ENCODE measurements around the gene MCU. TPM values are rescaled to one million over a fixed set of nuclear protein-coding genes. Genes with fewer than 3 reads are reported as not detected.
"Not testable (repeated sequence)": the region's sequence is repeated elsewhere in the genome, so short reads cannot be mapped to it uniquely, and the experiment has no call there.

The MCU gene
- total and polyA plus RNA-seq, 2 donors, result 14.7 TPM

DNA sequence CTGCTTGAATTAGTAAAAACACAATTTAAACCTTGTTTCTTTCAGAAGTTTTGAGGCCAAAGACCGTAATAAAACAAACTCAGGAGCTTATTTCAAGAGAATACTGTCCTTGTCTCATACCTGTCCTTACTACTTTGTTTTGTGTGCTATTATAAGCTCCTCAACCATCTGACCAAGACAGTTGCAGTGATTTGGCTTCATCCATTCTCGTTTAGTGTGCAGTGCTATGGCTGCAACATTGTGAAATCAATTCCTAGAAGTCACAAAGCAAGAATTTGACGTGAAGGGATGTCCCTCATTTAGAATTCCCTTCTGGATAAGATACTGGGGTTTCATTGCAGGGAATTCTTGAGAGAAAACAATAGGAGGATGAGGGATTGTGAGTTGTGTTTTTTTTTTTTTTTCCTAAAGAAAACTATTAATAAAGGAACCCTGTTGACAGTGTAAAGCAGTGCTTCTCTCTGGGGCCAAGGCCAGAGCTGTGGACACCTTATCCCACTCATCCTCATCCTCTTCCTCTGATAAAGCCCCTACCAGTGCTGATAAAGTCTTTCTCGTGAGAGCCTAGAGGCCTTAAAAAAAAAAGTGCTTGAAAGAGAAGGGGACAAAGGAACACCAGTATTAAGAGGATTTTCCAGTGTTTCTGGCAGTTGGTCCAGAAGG lies 201.3 kb downstream of the MCU start, which contains the start of gene OIT3:
OIT3 (plus strand) TSS at position 604 of the 663 bp plus-strand sequence. CDS start 60 bp downstream, outside the sequence.
- Histone ChIP-seq H3K27ac (ENCODE audit: low read depth in 1 of 2, low read length in 1 of 2) (no peak within 1 kb of the TSS), H3K4me3 (ENCODE audit: low read length in 2 of 2) (no peak within 1 kb of the TSS)
- 94% methylated on average over 4 of the region's 4 CpGs for WGBS

DNA sequence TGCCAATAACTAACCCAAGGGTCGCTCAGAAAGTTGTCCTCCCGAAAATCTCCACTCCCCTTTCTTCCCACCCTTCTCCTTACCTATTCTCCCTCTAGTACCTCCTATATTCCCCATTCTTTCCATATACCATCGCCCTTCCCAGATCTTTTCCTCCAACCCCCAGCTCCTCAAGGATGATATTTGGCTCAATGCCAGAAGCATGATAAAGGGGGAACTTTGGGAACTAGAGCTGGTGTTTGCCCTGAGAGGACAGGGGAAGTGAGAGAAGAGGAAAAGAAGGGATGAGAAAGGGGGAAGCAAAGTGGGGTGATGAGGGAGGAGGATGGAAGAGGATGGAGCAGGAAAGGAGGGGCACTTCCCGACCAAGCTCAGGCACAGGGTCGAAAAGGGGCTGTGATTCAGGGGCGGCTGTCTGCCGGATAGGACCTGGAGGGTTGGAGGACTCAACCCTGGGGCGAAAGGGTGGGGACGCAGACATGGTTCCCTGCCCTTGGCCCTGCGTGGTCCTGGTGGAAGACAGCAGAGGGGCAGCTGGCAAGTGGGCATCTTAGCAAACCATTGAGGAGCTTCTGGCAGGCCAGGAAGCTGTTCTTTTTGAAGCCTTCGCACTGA lies 203.4 kb downstream of the MCU start:
- DNase-seq (ENCODE audit: low read depth in 6 of 9, low spot score in 9 of 9), result no peak
- Histone ChIP-seq H3K27me3 (ENCODE audit: control insufficient read depth in 2 of 2, insufficient read depth in 1 of 2, low read length in 1 of 2) (no peaks in the 10 kb centered on the region), H3K36me3 (ENCODE audit: control insufficient read depth in 2 of 2, insufficient read depth in 2 of 2, low read length in 1 of 2) (no peaks in the 10 kb centered on the region), H3K4me1 (ENCODE audit: control insufficient read depth in 2 of 2, insufficient read depth in 2 of 2, low read length in 2 of 2) (no peaks in the 10 kb centered on the region), H3K27ac (ENCODE audit: low read depth in 1 of 2, low read length in 1 of 2) (no peak overlapping the region), H3K4me3 (ENCODE audit: low read length in 2 of 2) (no peak overlapping the region), H3K9me3 (ENCODE audit: control insufficient read depth in 2 of 2, insufficient read depth in 1 of 2, low read length in 1 of 2) (no peaks in the 10 kb centered on the region)
- 85% methylated on average over 11 of the region's 11 CpGs for WGBS

More for the DNA sequence above, 201.3 kb downstream of the MCU start, which contains the start of gene OIT3:
- Histone ChIP-seq H3K36me3 (ENCODE audit: control insufficient read depth in 2 of 2, insufficient read depth in 2 of 2, low read length in 1 of 2) (no peaks in the 10 kb centered on the region), H3K4me1 (ENCODE audit: control insufficient read depth in 2 of 2, insufficient read depth in 2 of 2, low read length in 2 of 2) (no peaks in the 10 kb centered on the region), H3K27me3 (ENCODE audit: control insufficient read depth in 2 of 2, insufficient read depth in 1 of 2, low read length in 1 of 2) (no peaks in the 10 kb centered on the region), H3K9me3 (ENCODE audit: control insufficient read depth in 2 of 2, insufficient read depth in 1 of 2, low read length in 1 of 2) (no peaks in the 10 kb centered on the region)
- no peak for DNase-seq (ENCODE audit: low read depth in 6 of 9, low spot score in 9 of 9)

DNA sequence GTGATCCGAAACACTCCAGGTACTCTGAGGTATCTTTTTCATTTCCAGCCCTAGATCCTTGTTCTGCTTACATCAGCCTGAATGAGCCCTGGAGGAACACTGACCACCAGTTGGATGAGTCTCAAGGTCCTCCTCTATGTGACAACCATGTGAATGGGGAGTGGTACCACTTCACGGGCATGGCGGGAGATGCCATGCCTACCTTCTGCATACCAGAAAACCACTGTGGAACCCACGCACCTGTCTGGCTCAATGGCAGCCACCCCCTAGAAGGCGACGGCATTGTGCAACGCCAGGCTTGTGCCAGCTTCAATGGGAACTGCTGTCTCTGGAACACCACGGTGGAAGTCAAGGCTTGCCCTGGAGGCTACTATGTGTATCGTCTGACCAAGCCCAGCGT lies 206.7 kb downstream of the MCU start:
- Histone ChIP-seq H3K27ac (ENCODE audit: low read depth in 1 of 2, low read length in 1 of 2) (no peak overlapping the region), H3K36me3 (ENCODE audit: control insufficient read depth in 2 of 2, insufficient read depth in 2 of 2, low read length in 1 of 2) (no peaks in the 10 kb centered on the region), H3K4me1 (ENCODE audit: control insufficient read depth in 2 of 2, insufficient read depth in 2 of 2, low read length in 2 of 2) (no peaks in the 10 kb centered on the region), H3K9me3 (ENCODE audit: control insufficient read depth in 2 of 2, insufficient read depth in 1 of 2, low read length in 1 of 2) (no peaks in the 10 kb centered on the region), H3K27me3 (ENCODE audit: control insufficient read depth in 2 of 2, insufficient read depth in 1 of 2, low read length in 1 of 2) (no peaks in the 10 kb centered on the region), H3K4me3 (ENCODE audit: low read length in 2 of 2) (no peak overlapping the region)
- WGBS, result 98% methylated on average over 10 of the region's 10 CpGs
- no peak for DNase-seq (ENCODE audit: low read depth in 6 of 9, low spot score in 9 of 9)

DNA sequence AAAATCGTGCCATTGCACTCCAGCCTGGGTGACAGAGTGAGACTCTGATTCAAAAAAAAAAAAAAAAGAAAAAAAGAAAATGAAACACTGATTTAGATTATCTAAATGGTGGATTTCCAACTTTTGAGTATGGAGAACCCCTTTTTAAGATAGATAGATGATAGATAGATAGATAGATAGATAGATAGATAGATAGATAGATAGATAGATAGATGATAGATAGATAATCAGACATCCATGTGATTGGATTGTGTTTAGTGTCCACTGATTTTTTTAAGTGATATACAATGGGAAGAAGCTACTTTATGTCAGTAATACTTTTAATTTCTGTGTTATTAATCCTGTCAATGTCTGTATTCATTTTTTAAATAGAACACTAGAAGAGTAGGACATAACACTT lies 207.6 kb downstream of the MCU start:
- 100% methylated on average over 1 of the region's 1 CpG for WGBS
- Histone ChIP-seq H3K36me3 (ENCODE audit: control insufficient read depth in 2 of 2, insufficient read depth in 2 of 2, low read length in 1 of 2) (no peaks in the 10 kb centered on the region), H3K9me3 (ENCODE audit: control insufficient read depth in 2 of 2, insufficient read depth in 1 of 2, low read length in 1 of 2) (no peaks in the 10 kb centered on the region), H3K27ac (ENCODE audit: low read depth in 1 of 2, low read length in 1 of 2) (no peak overlapping the region), H3K4me1 (ENCODE audit: control insufficient read depth in 2 of 2, insufficient read depth in 2 of 2, low read length in 2 of 2) (no peaks in the 10 kb centered on the region), H3K27me3 (ENCODE audit: control insufficient read depth in 2 of 2, insufficient read depth in 1 of 2, low read length in 1 of 2) (no peaks in the 10 kb centered on the region), H3K4me3 (ENCODE audit: low read length in 2 of 2) (no peak overlapping the region)
- DNase-seq (ENCODE audit: low read depth in 6 of 9, low spot score in 9 of 9), result no peak

DNA sequence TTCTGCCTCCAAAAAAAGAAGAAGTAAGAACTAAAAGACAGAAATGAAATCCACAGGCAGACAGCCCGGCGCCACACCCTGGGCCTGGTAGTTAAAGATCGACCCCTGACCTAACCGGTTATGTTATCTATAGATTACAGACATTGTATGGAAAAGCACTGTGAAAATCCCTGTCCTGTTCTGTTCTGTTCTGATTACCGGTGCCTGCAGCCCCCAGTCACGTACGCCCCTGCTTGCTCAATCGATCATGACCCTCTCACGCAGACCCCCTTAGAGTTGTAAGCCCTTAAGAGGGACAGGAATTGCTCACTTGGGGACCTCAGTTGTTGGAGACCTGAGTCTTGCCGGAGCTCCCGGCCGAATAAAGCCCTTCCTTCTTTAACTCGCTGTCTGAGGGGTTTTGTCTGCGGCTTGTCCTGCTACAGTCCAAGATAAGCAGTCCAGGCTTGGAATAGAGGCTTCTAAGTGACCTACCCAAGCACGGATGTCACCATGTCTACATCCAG lies 212.1 kb downstream of the MCU start:
- WGBS, result 97% methylated on average over 15 of the region's 15 CpGs
- H3K4me1 ChIP-seq (ENCODE audit: control insufficient read depth in 2 of 2, insufficient read depth in 2 of 2, low read length in 2 of 2); H3K27ac ChIP-seq (ENCODE audit: low read depth in 1 of 2, low read length in 1 of 2); H3K36me3 ChIP-seq (ENCODE audit: control insufficient read depth in 2 of 2, insufficient read depth in 2 of 2, low read length in 1 of 2); DNase-seq (ENCODE audit: low read depth in 6 of 9, low spot score in 9 of 9); H3K4me3 ChIP-seq (ENCODE audit: low read length in 2 of 2); H3K9me3 ChIP-seq (ENCODE audit: control insufficient read depth in 2 of 2, insufficient read depth in 1 of 2, low read length in 1 of 2); H3K27me3 ChIP-seq (ENCODE audit: control insufficient read depth in 2 of 2, insufficient read depth in 1 of 2, low read length in 1 of 2): not testable (repeated sequence)

DNA sequence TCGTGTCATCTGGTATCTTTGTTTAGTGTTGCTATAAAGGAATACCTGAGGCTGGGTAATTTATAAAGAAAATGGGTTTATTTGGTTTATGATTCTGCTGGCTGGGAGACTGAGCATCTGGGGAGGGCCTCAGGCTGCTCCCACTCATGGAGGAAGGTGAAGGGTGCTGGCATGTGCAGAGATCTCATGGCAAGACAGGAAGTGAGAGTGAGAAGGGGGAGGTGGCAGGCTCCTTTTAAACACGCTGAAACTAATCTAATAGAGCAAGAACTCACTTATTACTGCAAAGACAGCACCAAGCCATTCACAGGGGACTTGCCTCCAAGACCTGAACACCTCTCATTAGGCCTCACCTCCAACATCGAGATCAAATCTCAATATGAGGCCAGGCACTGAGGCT lies 212.9 kb downstream of the MCU start:
- H3K27ac ChIP-seq (ENCODE audit: low read depth in 1 of 2, low read length in 1 of 2), result no peak overlapping the region
- no peak for DNase-seq (ENCODE audit: low read depth in 6 of 9, low spot score in 9 of 9)
- H3K9me3 ChIP-seq (ENCODE audit: control insufficient read depth in 2 of 2, insufficient read depth in 1 of 2, low read length in 1 of 2), result no peaks in the 10 kb centered on the region
- no peaks in the 10 kb centered on the region for H3K4me1 ChIP-seq (ENCODE audit: control insufficient read depth in 2 of 2, insufficient read depth in 2 of 2, low read length in 2 of 2)
- H3K27me3 ChIP-seq (ENCODE audit: control insufficient read depth in 2 of 2, insufficient read depth in 1 of 2, low read length in 1 of 2), result no peaks in the 10 kb centered on the region
- H3K36me3 ChIP-seq (ENCODE audit: control insufficient read depth in 2 of 2, insufficient read depth in 2 of 2, low read length in 1 of 2), result no peaks in the 10 kb centered on the region
- 95% methylated on average over 3 of the region's 3 CpGs for WGBS
- no peak overlapping the region for H3K4me3 ChIP-seq (ENCODE audit: low read length in 2 of 2)

DNA sequence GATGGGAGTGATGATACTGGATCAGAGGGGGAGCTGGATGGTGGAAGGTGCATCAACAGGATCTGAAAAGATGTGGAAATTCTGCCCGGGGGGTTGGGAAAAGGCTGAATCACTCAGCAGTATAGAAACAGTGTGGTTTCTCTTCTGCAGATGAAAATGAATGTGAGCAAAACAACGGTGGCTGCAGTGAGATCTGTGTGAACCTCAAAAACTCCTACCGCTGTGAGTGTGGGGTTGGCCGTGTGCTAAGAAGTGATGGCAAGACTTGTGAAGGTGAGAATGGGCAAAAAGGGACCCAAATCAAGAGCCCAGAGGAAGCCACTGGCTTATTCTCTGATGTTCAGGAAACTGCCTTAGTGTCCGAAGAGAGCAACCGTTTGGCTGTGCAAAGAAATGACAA lies 214.5 kb downstream of the MCU start:
- no peak overlapping the region for H3K4me3 ChIP-seq (ENCODE audit: low read length in 2 of 2)
- WGBS, result 96% methylated on average over 6 of the region's 6 CpGs
- no peaks in the 10 kb centered on the region for H3K36me3 ChIP-seq (ENCODE audit: control insufficient read depth in 2 of 2, insufficient read depth in 2 of 2, low read length in 1 of 2)
- no peaks in the 10 kb centered on the region for H3K4me1 ChIP-seq (ENCODE audit: control insufficient read depth in 2 of 2, insufficient read depth in 2 of 2, low read length in 2 of 2)
- no peak for DNase-seq (ENCODE audit: low read depth in 6 of 9, low spot score in 9 of 9)
- H3K9me3 ChIP-seq (ENCODE audit: control insufficient read depth in 2 of 2, insufficient read depth in 1 of 2, low read length in 1 of 2), result no peaks in the 10 kb centered on the region
- H3K27ac ChIP-seq (ENCODE audit: low read depth in 1 of 2, low read length in 1 of 2), result no peak overlapping the region
- H3K27me3 ChIP-seq (ENCODE audit: control insufficient read depth in 2 of 2, insufficient read depth in 1 of 2, low read length in 1 of 2), result no peaks in the 10 kb centered on the region

DNA sequence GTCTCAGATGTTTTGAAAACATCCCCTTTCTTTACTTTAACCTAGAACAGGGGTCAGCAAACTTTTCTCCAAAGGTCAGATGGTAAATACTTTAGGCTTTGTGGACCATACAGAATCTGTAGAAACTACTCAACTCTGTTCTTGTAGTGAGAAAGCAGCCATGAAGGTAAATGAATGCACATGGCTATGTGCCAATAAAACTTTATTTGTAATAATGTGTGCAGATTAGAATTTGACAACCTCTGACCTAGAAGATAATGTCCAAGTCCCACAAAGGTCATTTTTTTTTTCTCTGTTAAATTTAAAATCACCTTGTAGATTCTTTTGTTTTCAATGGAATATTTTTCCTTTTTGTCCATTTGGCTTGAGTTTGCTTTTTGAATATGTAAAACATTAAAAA lies 218.8 kb downstream of the MCU start:
- no peak overlapping the region for H3K27ac ChIP-seq (ENCODE audit: low read depth in 1 of 2, low read length in 1 of 2)
- H3K27me3 ChIP-seq (ENCODE audit: control insufficient read depth in 2 of 2, insufficient read depth in 1 of 2, low read length in 1 of 2), result no peaks in the 10 kb centered on the region
- H3K9me3 ChIP-seq (ENCODE audit: control insufficient read depth in 2 of 2, insufficient read depth in 1 of 2, low read length in 1 of 2), result no peaks in the 10 kb centered on the region
- H3K4me3 ChIP-seq (ENCODE audit: low read length in 2 of 2), result no peak overlapping the region
- H3K4me1 ChIP-seq (ENCODE audit: control insufficient read depth in 2 of 2, insufficient read depth in 2 of 2, low read length in 2 of 2), result no peaks in the 10 kb centered on the region
- H3K36me3 ChIP-seq (ENCODE audit: control insufficient read depth in 2 of 2, insufficient read depth in 2 of 2, low read length in 1 of 2), result no peaks in the 10 kb centered on the region
- DNase-seq (ENCODE audit: low read depth in 6 of 9, low spot score in 9 of 9), result no peak

DNA sequence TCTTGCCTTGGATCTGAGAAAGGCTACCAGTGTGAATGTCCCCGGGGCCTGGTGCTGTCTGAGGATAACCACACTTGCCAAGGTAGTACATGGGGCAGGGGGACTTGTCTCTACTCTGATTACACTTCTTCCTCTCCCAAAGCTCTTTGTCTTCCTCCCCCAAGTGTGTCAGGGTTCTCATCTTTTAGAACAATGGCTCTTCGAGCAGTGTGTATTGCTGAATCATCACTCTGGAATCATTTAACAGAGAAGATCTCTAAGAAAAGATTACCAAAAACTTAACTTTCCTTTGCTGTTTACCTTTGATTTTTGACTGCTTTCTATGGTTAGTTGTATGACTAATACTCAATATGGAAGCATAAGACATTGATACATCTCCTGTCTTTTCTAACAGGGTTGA lies 219.8 kb downstream of the MCU start:
- 96% methylated on average over 2 of the region's 2 CpGs for whole genome bisulfite sequencing
- Histone ChIP-seq H3K9me3 (ENCODE audit: control insufficient read depth in 2 of 2, insufficient read depth in 1 of 2, low read length in 1 of 2) (no peaks in the 10 kb centered on the region), H3K4me1 (ENCODE audit: control insufficient read depth in 2 of 2, insufficient read depth in 2 of 2, low read length in 2 of 2) (no peaks in the 10 kb centered on the region), H3K27me3 (ENCODE audit: control insufficient read depth in 2 of 2, insufficient read depth in 1 of 2, low read length in 1 of 2) (no peaks in the 10 kb centered on the region), H3K36me3 (ENCODE audit: control insufficient read depth in 2 of 2, insufficient read depth in 2 of 2, low read length in 1 of 2) (no peaks in the 10 kb centered on the region), H3K4me3 (ENCODE audit: low read length in 2 of 2) (no peak overlapping the region), H3K27ac (ENCODE audit: low read depth in 1 of 2, low read length in 1 of 2) (no peak overlapping the region)
- DNase-seq (ENCODE audit: low read depth in 6 of 9, low spot score in 9 of 9), result no peak

Measured in thymus (tissue), 11 donors.